Stimulated activated CD4-positive, alpha-beta T cell treated with anti-CD3 and anti-CD28 coated beads, Interleukin-2, amount 100 ng/mL, for 48 hours (primary cell): ENCODE measurements around the gene HNRNPH1.

Source experiments
- DNase-seq, 2 donors: peaks; one replicate each; pipeline ENCODE4 v3.0.0-alpha.2; 2020

Gene HNRNPH1

GRCh38 chr5:179621551-179622214, 1.8 kb downstream of the HNRNPH1 start:
- no peak for DNase-seq

GRCh38 chr5:179620703-179621350, 2.6 kb downstream of the HNRNPH1 start:
- DNase-seq: no peak

GRCh38 chr5:179620293-179620692, 3.2 kb downstream of the HNRNPH1 start:
- no peak for DNase-seq

- DNase-seq: no peak
These were observed 3.7 kb downstream of the HNRNPH1 start for GRCh38 chr5:179619776-179620175.

GRCh38 chr5:179618923-179619554, 4.4 kb downstream of the HNRNPH1 start:
- DNase-seq: no peak

GRCh38 chr5:179617930-179618329, 5.5 kb downstream of the HNRNPH1 start:
- no peak for DNase-seq

GRCh38 chr5:179616002-179616594, 7.4 kb downstream of the HNRNPH1 start:
- DNase-seq: no peak

GRCh38 chr5:179615203-179615602, 8.3 kb downstream of the HNRNPH1 start:
- DNase-seq: no peak

GRCh38 chr5:179614745-179615144, 8.7 kb downstream of the HNRNPH1 start:
- no peak for DNase-seq

GRCh38 chr5:179613460-179614071, 9.9 kb downstream of the HNRNPH1 start:
- no peak for DNase-seq

- no peak for DNase-seq
These were observed 10.7 kb downstream of the HNRNPH1 start for GRCh38 chr5:179612577-179613459.

GRCh38 chr5:179610903-179611265, 12.6 kb downstream of the HNRNPH1 start:
- no peak for DNase-seq

GRCh38 chr5:179610109-179610902, 13.2 kb downstream of the HNRNPH1 start:
- DNase-seq: no peak

- DNase-seq: no peak
These were observed 13.7 kb downstream of the HNRNPH1 start for GRCh38 chr5:179609834-179610108.

- no peak for DNase-seq
These were observed 15.3 kb downstream of the HNRNPH1 start for GRCh38 chr5:179608131-179608581.

GRCh38 chr5:179607160-179607931, 16.1 kb downstream of the HNRNPH1 start:
- DNase-seq: no peak

- no peak for DNase-seq
These were observed 16.6 kb downstream of the HNRNPH1 start for GRCh38 chr5:179606910-179607159.

GRCh38 chr5:179606071-179606909, 17.2 kb downstream of the HNRNPH1 start:
- DNase-seq: no peak

- DNase-seq: no peak
These were observed 18.2 kb downstream of the HNRNPH1 start for GRCh38 chr5:179605026-179605833.
